ENCODE measurements around the gene TMEM131.

Gene TMEM131

GRCh38 chr2:97734061-97735051 lies 261.4 kb downstream of the TMEM131 start:
- DNase-seq, result no peak

GRCh38 chr2:97733341-97734035 lies 262.3 kb downstream of the TMEM131 start:
- no peak for DNase-seq

- DNase-seq, result no peak
Observed at GRCh38 chr2:97732436-97733340, 263.1 kb downstream of the TMEM131 start.

- no peak for DNase-seq
Observed at GRCh38 chr2:97731274-97732020, 264.3 kb downstream of the TMEM131 start.

GRCh38 chr2:97730245-97730644 lies 265.5 kb downstream of the TMEM131 start:
- no peak for DNase-seq

GRCh38 chr2:97728091-97728731 lies 267.5 kb downstream of the TMEM131 start:
- no peak for DNase-seq

GRCh38 chr2:97727296-97727695 lies 268.5 kb downstream of the TMEM131 start:
- DNase-seq, result no peak

- DNase-seq, result peak in 1 of 2 donors; percentile 6
Observed at GRCh38 chr2:97726261-97727064, 269.3 kb downstream of the TMEM131 start.

GRCh38 chr2:97724946-97725688 lies 270.6 kb downstream of the TMEM131 start:
- DNase-seq, result no peak

- no peak for DNase-seq
Observed at GRCh38 chr2:97724501-97724900, 271.2 kb downstream of the TMEM131 start.

- no peak for DNase-seq
Observed at GRCh38 chr2:97724073-97724410, 271.7 kb downstream of the TMEM131 start.

- DNase-seq, result no peak
Observed at GRCh38 chr2:97723156-97724072, 272.3 kb downstream of the TMEM131 start.

GRCh38 chr2:97722227-97722626 lies 273.5 kb downstream of the TMEM131 start:
- DNase-seq, result no peak

- no peak for DNase-seq
Observed at GRCh38 chr2:97720746-97721145, 275.0 kb downstream of the TMEM131 start.

GRCh38 chr2:97719362-97720155 lies 276.2 kb downstream of the TMEM131 start:
- DNase-seq, result no peak

- DNase-seq, result no peak
Observed at GRCh38 chr2:97718942-97719341, 276.8 kb downstream of the TMEM131 start.

- DNase-seq, result no peak
Observed at GRCh38 chr2:97718051-97718882, 277.5 kb downstream of the TMEM131 start.
